IMR-90 (cell line): ENCODE measurements around the gene SLC17A8. TPM values are rescaled to one million over a fixed set of nuclear protein-coding genes. Genes with fewer than 3 reads are reported as not detected.

Experiments
- ATAC-seq: fragments of 200-7000 bp; cut with Tn5 transposase; 2 replicates; pipeline ENCODE4 v1.9.1; 2020; ENCODE audit warnings: low read depth, mild to moderate bottlenecking, moderate library complexity
- BruUV-seq: library from RNA; stranded (reverse); fragments of 400-500 nt; replicated peaks from 2 replicates; lab custom pipeline; 2021; lab: Mats Ljungman, UMichigan
- CTCF ChIA-PET: fragments of 300-600 bp; formaldehyde crosslinking; extraction: SDS; loops from one replicate; lab custom pipeline; 2021; ENCODE audit warnings: antibody characterized with exemption; lab: Yijun Ruan, JAX
- POLR2A ChIA-PET: fragments of 300-600 bp; sonication (Branson Sonifier 250); formaldehyde crosslinking; loops from one replicate; lab custom pipeline; 2022; ENCODE audit warnings: antibody characterized with exemption; ENCODE audit not compliant: unreplicated experiment; lab: Charles Lee
- DNase-seq: peaks from one replicate; pipeline ENCODE4 v3.0.0; 2013
- H2AFZ ChIP-seq: replicated peaks from 2 replicates; pipeline ENCODE3; 2013; ENCODE audit warnings: low read length, mild to moderate bottlenecking; ENCODE audit not compliant: poor library complexity
- H2AK5ac ChIP-seq: 2 replicates; pipeline ENCODE4 v1.6.1; 2013; ENCODE audit warnings: low read depth, low read length, inconsistent platforms
- H2AK9ac ChIP-seq: replicated peaks from 2 replicates; pipeline ENCODE3; 2013; ENCODE audit warnings: mild to moderate bottlenecking, low read depth, low read length, moderate library complexity; ENCODE audit not compliant: poor library complexity
- H2BK120ac ChIP-seq: 2 replicates; pipeline ENCODE4 v1.6.1; 2013; ENCODE audit warnings: low read depth, low read length, inconsistent platforms
- H2BK15ac ChIP-seq: 3 replicates; pipeline ENCODE4 v1.6.1; 2013; ENCODE audit warnings: low read depth, low read length, inconsistent platforms
- H2BK20ac ChIP-seq: 2 replicates; pipeline ENCODE4 v1.6.1; 2013; ENCODE audit warnings: low read depth, mild to moderate bottlenecking, inconsistent platforms, low read length, moderate library complexity
- H2BK5ac ChIP-seq: 2 replicates; pipeline ENCODE4 v1.6.1; 2013; ENCODE audit warnings: mild to moderate bottlenecking, low read depth, low read length, inconsistent platforms; ENCODE audit not compliant: poor library complexity, severe bottlenecking
- H3K14ac ChIP-seq: replicated peaks from 2 replicates; pipeline ENCODE4 v1.6.1; 2013; ENCODE audit warnings: low read depth, low read length, inconsistent platforms
- H3K18ac ChIP-seq: 2 replicates; pipeline ENCODE4 v1.6.1; 2013; ENCODE audit warnings: low read depth, low read length, control low read depth
- H3K23ac ChIP-seq: 2 replicates; pipeline ENCODE4 v1.6.1; 2013; ENCODE audit warnings: low read depth, low read length, inconsistent platforms
- H3K27ac ChIP-seq: 2 replicates; pipeline ENCODE4 v1.5.1; 2013; ENCODE audit warnings: mild to moderate bottlenecking, control low read depth, low read length; ENCODE audit not compliant: insufficient read depth
- H3K27me3 ChIP-seq: 2 replicates; pipeline ENCODE4 v1.6.1; 2013; ENCODE audit warnings: low read length; ENCODE audit not compliant: control insufficient read depth, insufficient read depth
- H3K36me3 ChIP-seq: 2 replicates; pipeline ENCODE4 v1.6.1; 2013; ENCODE audit warnings: low read length, mixed read lengths; ENCODE audit not compliant: control insufficient read depth, insufficient read depth
- H3K4ac ChIP-seq: 2 replicates; pipeline ENCODE4 v1.6.1; 2013; ENCODE audit warnings: low read depth, low read length, inconsistent platforms
- H3K4me1 ChIP-seq: 2 replicates; pipeline ENCODE4 v1.6.1; 2013; ENCODE audit warnings: low read length, mixed read lengths; ENCODE audit not compliant: control insufficient read depth, insufficient read depth
- H3K4me2 ChIP-seq: 2 replicates; pipeline ENCODE4 v1.6.1; 2013; ENCODE audit warnings: low read depth, mild to moderate bottlenecking, control low read depth, low read length, moderate library complexity
- H3K4me3 ChIP-seq: 2 replicates; pipeline ENCODE4 v1.5.1; 2013; ENCODE audit warnings: low read depth, mild to moderate bottlenecking, control low read depth, low read length, moderate library complexity; ENCODE audit not compliant: insufficient read depth
- H3K56ac ChIP-seq: 2 replicates; pipeline ENCODE4 v1.6.1; 2013; ENCODE audit warnings: low read length, inconsistent platforms; ENCODE audit not compliant: insufficient read depth; ENCODE audit errors: extremely low read depth
- H3K79me1 ChIP-seq, 2 experiments: 2 replicates each; pipeline ENCODE4 v1.6.1; 2013; ENCODE audit warnings: low read length in 2 of 2, inconsistent platforms in 1 of 2, low read depth in 1 of 2
- H3K9ac ChIP-seq: 2 replicates; pipeline ENCODE4 v1.6.1; 2013; ENCODE audit warnings: low read depth, low read length, control low read depth
- H3K9me1 ChIP-seq: 2 replicates; pipeline ENCODE4 v1.6.1; 2013; ENCODE audit warnings: low read length, inconsistent platforms; ENCODE audit not compliant: insufficient read depth
- H3K9me3 ChIP-seq: 2 replicates; pipeline ENCODE4 v1.6.1; 2013; ENCODE audit warnings: low read length; ENCODE audit not compliant: control insufficient read depth, insufficient read depth
- H4K20me1 ChIP-seq: 2 replicates; pipeline ENCODE4 v1.6.1; 2013; ENCODE audit warnings: low read length, inconsistent platforms; ENCODE audit not compliant: insufficient read depth
- H4K5ac ChIP-seq: 2 replicates; pipeline ENCODE4 v1.6.1; 2013; ENCODE audit warnings: mild to moderate bottlenecking, low read depth, low read length, control low read depth
- H4K8ac ChIP-seq, 2 experiments: 2 replicates each; pipeline ENCODE4 v1.6.1; 2013; ENCODE audit warnings: low read depth in 2 of 2, low read length in 2 of 2, control low read depth in 1 of 2, inconsistent platforms in 1 of 2
- H4K91ac ChIP-seq: 2 replicates; pipeline ENCODE4 v1.6.1; 2013; ENCODE audit warnings: low read depth, low read length, inconsistent platforms; ENCODE audit not compliant: insufficient read depth
- BHLHE40 ChIP-seq: fragments of 150-350 bp; IDR thresholded peaks from 2 replicates; pipeline ENCODE4 v1.6.1; 2016; ENCODE audit warnings: mild to moderate bottlenecking, low read depth, low read length
- CEBPB ChIP-seq: IDR thresholded peaks from 2 replicates; pipeline ENCODE4 v1.6.1; 2012; ENCODE audit warnings: low read depth, low read length, improper control_type of control experiment
- CHD1 ChIP-seq: IDR thresholded peaks from 2 replicates; pipeline ENCODE4 v1.6.1; 2012; ENCODE audit warnings: low read depth, low read length, improper control_type of control experiment
- FOS ChIP-seq: fragments of 150-350 bp; IDR thresholded peaks from 2 replicates; pipeline ENCODE4 v1.6.1; 2016; ENCODE audit warnings: low read depth, low read length
- MAFK ChIP-seq: IDR thresholded peaks from 2 replicates; pipeline ENCODE4 v1.6.1; 2012; ENCODE audit warnings: low read depth, low read length, improper control_type of control experiment
- MAZ ChIP-seq: IDR thresholded peaks from 2 replicates; pipeline ENCODE4 v1.6.1; 2012; ENCODE audit warnings: low read depth, mild to moderate bottlenecking, low read length, improper control_type of control experiment, moderate library complexity, borderline replicate concordance
- MXI1 ChIP-seq: IDR thresholded peaks from 2 replicates; pipeline ENCODE4 v1.6.1; 2012; ENCODE audit warnings: low read depth, mild to moderate bottlenecking, low read length, moderate library complexity, borderline replicate concordance
- NFE2L2 ChIP-seq: fragments of 150-350 bp; IDR thresholded peaks from 2 replicates; pipeline ENCODE4 v1.6.1; 2016; ENCODE audit warnings: low read depth, mild to moderate bottlenecking, low read length
- POLR2A ChIP-seq: IDR thresholded peaks from 2 replicates; pipeline ENCODE4 v1.6.1; 2012; ENCODE audit warnings: mild to moderate bottlenecking, low read depth, low read length
- RAD21 ChIP-seq: IDR thresholded peaks from 2 replicates; pipeline ENCODE4 v1.6.1; 2012; ENCODE audit warnings: low read length, improper control_type of control experiment
- RCOR1 ChIP-seq: IDR thresholded peaks from 2 replicates; pipeline ENCODE4 v1.6.1; 2012; ENCODE audit warnings: mild to moderate bottlenecking, low read length, improper control_type of control experiment; ENCODE audit not compliant: insufficient replicate concordance
- RFX5 ChIP-seq: IDR thresholded peaks from 2 replicates; pipeline ENCODE4 v1.8.0; 2012; ENCODE audit warnings: low read depth, mild to moderate bottlenecking, low read length, moderate library complexity
- SMC3 ChIP-seq: fragments of 150-350 bp; IDR thresholded peaks from 2 replicates; pipeline ENCODE4 v1.6.1; 2016; ENCODE audit warnings: low read depth, mild to moderate bottlenecking, antibody characterized with exemption, low read length, moderate library complexity
- WGBS, 2 experiments: methylation state at CpG; one replicate each; pipeline versions ENCODE4 v1.1.5 to v1.1.7; 2013; ENCODE audit warnings: missing lambda C conversion rate in 2 of 2; ENCODE audit not compliant: insufficient read length in 1 of 2; ENCODE audit errors: extremely low coverage in 2 of 2; 5-methylcytosine and 5-hydroxymethylcytosine counted together
- dilution Hi-C: fragments of 300-500 bp; cut with HindIII; formaldehyde crosslinking; loops from one replicate; pipeline ENCODE4 v1.14.3; 2018; ENCODE audit warnings: low sequenced_read_pairs; ENCODE audit not compliant: unreplicated experiment
- in situ Hi-C: fragments of 300-500 bp; cut with MboI; formaldehyde crosslinking; loops from 3 replicates; pipeline ENCODE4 v1.14.3; 2019; ENCODE audit warnings: low sequenced_read_pairs, inconsistent platforms, mixed read lengths
- intact Hi-C: fragments of 100-400 bp; cut with micrococcal nuclease; formaldehyde crosslinking; loops from 2 replicates; pipeline ENCODE4 v1.10.0; 2022
- polyA plus RNA-seq, 3 experiments: library from polyadenylated mRNA; depleted of rRNA; stranded (reverse); fragments of >200 nt; gene quantifications; 2 replicates each; pipeline ENCODE4 v1.2.3, GENCODE V29; 2012; ENCODE audit warnings: low replicate concordance in 1 of 3
- total RNA-seq: library from RNA; depleted of rRNA; stranded (reverse); fragments of >200 nt; gene quantifications from 2 replicates; pipeline ENCODE4 v1.2.3, GENCODE V29; 2012
- TF ChIP-seq, protein P1 (sequence below): fragments of 150-350 bp; IDR thresholded peaks from 2 replicates; pipeline ENCODE4 v1.6.1; 2016; ENCODE audit warnings: low read depth, mild to moderate bottlenecking, low read length, moderate library complexity, borderline replicate concordance
- TF ChIP-seq, protein P2 (sequence below): fragments of 150-350 bp; IDR thresholded peaks from 2 replicates; pipeline ENCODE4 v1.6.1; 2017; ENCODE audit warnings: mild to moderate bottlenecking, antibody characterized with exemption, low read length, low read depth
- TF ChIP-seq, protein P3 (sequence below): conservative IDR thresholded peaks from 2 replicates; pipeline ENCODE4 v1.5.1; 2012; ENCODE audit warnings: mild to moderate bottlenecking, low read depth, low read length, improper control_type of control experiment

The SLC17A8 gene
- total and polyA plus RNA-seq, 2 of the 4 experiments (the other 2 are of a cell fraction) = not detected

- Histone ChIP-seq H2AK9ac (no peak overlapping the region), H3K9me1 (no peaks in the 10 kb centered on the region), H3K56ac (no peak overlapping the region), H4K20me1 (no peaks in the 10 kb centered on the region), H4K8ac (no peak overlapping the region), H3K27me3 (no peaks in the 10 kb centered on the region), H3K4me1 (no peaks in the 10 kb centered on the region), H3K36me3 (no peaks in the 10 kb centered on the region), H3K18ac (no peak overlapping the region), H4K91ac (no peak overlapping the region), H2BK5ac (no peak overlapping the region), H3K4me2 (no peak overlapping the region), H2AK5ac (no peak overlapping the region), H4K5ac (no peak overlapping the region), H3K14ac (no peak overlapping the region), H3K4me3 (no peak overlapping the region), H3K9me3 (no peaks in the 10 kb centered on the region), H3K23ac (no peak overlapping the region), H3K9ac (no peak overlapping the region), H2BK120ac (no peak overlapping the region), H3K4ac (no peak overlapping the region), H2BK15ac (no peak overlapping the region), H3K27ac (no peak overlapping the region), H2BK20ac (no peak overlapping the region), H2AFZ (no peak overlapping the region), H3K79me1 (no peaks in the 10 kb centered on the region)
- POLR2A ChIA-PET = no interaction called here
- dilution Hi-C loops = no loop called here
- intact Hi-C loops = no loop called here
- ATAC-seq (no peak), DNase-seq (no peak)
- CTCF ChIA-PET = no interaction called here
- in situ Hi-C loops = no loop called here
- BruUV-seq = no TSS peak
- no CpG with 5 or more reads among the region's 3 CpGs for WGBS, 2 experiments
- no peak for TF ChIP-seq NFE2L2
- no peak for TF ChIP-seq RCOR1
- TF ChIP-seq, protein P1, sequence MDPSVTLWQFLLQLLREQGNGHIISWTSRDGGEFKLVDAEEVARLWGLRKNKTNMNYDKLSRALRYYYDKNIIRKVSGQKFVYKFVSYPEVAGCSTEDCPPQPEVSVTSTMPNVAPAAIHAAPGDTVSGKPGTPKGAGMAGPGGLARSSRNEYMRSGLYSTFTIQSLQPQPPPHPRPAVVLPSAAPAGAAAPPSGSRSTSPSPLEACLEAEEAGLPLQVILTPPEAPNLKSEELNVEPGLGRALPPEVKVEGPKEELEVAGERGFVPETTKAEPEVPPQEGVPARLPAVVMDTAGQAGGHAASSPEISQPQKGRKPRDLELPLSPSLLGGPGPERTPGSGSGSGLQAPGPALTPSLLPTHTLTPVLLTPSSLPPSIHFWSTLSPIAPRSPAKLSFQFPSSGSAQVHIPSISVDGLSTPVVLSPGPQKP = no peak
- TF ChIP-seq MXI1 = no peak
- no peak for TF ChIP-seq FOS
- TF ChIP-seq, protein P2, sequence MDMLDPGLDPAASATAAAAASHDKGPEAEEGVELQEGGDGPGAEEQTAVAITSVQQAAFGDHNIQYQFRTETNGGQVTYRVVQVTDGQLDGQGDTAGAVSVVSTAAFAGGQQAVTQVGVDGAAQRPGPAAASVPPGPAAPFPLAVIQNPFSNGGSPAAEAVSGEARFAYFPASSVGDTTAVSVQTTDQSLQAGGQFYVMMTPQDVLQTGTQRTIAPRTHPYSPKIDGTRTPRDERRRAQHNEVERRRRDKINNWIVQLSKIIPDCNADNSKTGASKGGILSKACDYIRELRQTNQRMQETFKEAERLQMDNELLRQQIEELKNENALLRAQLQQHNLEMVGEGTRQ = no peak
- TF ChIP-seq MAZ = no peak
- TF ChIP-seq, protein P3, sequence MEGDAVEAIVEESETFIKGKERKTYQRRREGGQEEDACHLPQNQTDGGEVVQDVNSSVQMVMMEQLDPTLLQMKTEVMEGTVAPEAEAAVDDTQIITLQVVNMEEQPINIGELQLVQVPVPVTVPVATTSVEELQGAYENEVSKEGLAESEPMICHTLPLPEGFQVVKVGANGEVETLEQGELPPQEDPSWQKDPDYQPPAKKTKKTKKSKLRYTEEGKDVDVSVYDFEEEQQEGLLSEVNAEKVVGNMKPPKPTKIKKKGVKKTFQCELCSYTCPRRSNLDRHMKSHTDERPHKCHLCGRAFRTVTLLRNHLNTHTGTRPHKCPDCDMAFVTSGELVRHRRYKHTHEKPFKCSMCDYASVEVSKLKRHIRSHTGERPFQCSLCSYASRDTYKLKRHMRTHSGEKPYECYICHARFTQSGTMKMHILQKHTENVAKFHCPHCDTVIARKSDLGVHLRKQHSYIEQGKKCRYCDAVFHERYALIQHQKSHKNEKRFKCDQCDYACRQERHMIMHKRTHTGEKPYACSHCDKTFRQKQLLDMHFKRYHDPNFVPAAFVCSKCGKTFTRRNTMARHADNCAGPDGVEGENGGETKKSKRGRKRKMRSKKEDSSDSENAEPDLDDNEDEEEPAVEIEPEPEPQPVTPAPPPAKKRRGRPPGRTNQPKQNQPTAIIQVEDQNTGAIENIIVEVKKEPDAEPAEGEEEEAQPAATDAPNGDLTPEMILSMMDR = no peak
- no peak for TF ChIP-seq RFX5
- no peak for TF ChIP-seq BHLHE40
- no peak for TF ChIP-seq CHD1
- TF ChIP-seq RAD21 = no peak
- TF ChIP-seq SMC3 = no peak
- TF ChIP-seq CEBPB = no peak
- no peak for TF ChIP-seq POLR2A
- TF ChIP-seq MAFK = no peak
Observed at GRCh38 chr12:100453951-100454350, 97.1 kb downstream of the SLC17A8 start.
